ENCODE data around the gene USP36.
"Not testable (repeated sequence)": the region's sequence is repeated elsewhere in the genome, so short reads cannot be mapped to it uniquely, and the experiment has no call there.

USP36 gene

DNA sequence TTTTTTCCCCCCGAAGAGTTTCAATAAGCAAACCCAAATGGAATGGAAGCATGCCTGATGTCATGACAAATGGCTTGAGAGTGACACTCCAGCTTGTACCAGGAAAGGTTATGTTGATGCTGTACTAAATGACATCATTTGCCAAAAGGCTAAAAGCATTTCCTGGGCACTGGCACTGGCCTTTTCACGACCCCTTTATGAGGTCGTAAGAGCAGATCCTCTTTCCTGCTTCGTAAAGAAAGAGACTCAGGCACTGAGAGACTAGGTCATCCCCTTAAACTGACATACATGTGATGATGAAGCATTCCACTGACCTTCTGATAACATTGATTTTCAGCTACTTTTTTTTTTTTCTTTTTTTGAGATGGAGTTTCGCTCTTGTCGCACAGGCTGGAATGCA is 31.9 kb upstream of the USP36 start:
- TF ChIP-seq, protein P1, sequence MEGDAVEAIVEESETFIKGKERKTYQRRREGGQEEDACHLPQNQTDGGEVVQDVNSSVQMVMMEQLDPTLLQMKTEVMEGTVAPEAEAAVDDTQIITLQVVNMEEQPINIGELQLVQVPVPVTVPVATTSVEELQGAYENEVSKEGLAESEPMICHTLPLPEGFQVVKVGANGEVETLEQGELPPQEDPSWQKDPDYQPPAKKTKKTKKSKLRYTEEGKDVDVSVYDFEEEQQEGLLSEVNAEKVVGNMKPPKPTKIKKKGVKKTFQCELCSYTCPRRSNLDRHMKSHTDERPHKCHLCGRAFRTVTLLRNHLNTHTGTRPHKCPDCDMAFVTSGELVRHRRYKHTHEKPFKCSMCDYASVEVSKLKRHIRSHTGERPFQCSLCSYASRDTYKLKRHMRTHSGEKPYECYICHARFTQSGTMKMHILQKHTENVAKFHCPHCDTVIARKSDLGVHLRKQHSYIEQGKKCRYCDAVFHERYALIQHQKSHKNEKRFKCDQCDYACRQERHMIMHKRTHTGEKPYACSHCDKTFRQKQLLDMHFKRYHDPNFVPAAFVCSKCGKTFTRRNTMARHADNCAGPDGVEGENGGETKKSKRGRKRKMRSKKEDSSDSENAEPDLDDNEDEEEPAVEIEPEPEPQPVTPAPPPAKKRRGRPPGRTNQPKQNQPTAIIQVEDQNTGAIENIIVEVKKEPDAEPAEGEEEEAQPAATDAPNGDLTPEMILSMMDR (IDR thresholded peaks at IDR 0.05; ENCODE audit: low read depth, low read length): no peak
- in situ Hi-C loops (cut with HindIII; ENCODE audit: low sequenced_read_pairs): no loop called here
- no peak for DNase-seq (ENCODE audit: low read depth, low spot score)

DNA sequence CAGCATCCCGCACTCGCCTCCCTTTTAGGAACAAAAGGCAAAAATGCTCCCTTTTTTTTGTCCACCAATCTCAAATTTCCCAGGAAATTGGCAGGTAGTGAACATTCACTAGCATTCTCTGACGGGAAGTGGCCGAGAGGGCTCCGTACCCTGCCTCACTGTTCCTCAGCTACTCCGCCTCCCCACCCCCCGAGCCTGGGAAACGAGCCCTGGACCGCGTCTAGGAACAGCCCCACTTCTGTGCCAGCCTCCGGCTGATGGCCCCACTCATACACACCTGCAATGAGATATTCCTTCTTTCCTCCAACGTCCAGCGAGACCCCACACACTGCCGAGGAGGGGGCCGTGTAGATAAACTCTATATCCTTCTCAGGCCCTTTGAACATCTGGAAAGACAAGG is 30.0 kb upstream of the USP36 start:
- TF ChIP-seq, protein P1 (IDR thresholded peaks at IDR 0.05; ENCODE audit: low read depth, low read length): no peak
- no peak for DNase-seq (ENCODE audit: low read depth, low spot score)
- in situ Hi-C loops (cut with HindIII; ENCODE audit: low sequenced_read_pairs): no loop called here
- no peak overlapping the region for H3K4me3 ChIP-seq (ENCODE audit: low read depth, low read length)

More for the DNA sequence above, 31.9 kb upstream of the USP36 start:
- H3K4me3 ChIP-seq (ENCODE audit: low read depth, low read length): no peak overlapping the region

DNA sequence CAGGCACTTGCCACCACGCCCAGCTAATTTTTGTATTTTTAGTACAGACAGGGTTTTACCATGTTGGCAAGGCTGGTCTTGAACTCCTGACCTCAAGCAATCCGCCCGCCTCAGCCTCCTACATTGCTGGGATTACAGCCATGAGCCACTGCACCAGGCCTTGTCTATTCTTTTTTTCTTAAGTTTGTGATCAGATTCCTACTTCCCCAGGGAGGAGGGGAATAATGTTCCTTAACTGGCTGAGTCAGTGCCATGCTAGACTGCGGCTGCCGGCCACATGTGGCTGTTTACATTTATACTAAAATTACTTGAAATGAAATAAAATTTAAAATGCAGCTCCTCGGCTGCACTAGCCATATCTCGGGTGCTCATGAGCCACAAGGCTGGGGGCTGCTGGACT is 27.8 kb upstream of the USP36 start:
- in situ Hi-C loops (cut with HindIII; ENCODE audit: low sequenced_read_pairs): no loop called here
- peak; percentile 82 for DNase-seq (ENCODE audit: low read depth, low spot score)
- TF ChIP-seq, protein P1 (IDR thresholded peaks at IDR 0.05; ENCODE audit: low read depth, low read length): no peak

DNA sequence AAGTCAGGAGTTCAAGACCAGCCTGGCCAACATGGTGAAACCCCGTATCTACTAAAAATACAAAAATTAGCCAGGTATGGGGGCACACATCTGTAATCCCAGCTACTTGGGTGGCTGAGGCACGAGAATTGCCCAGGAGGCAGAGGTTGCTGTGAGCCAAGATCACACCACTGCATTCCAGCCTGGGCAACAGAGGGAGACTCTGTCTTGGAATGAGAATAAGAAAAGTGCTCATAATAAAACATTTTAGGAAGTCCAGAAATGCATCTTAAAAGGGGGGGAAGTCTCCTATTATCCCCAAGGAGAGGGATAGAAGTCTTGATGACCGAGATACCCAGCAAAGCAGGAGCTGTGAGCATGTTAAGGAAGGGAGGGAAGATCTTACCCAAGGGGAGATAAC is 26.4 kb upstream of the USP36 start:
- DNase-seq (ENCODE audit: low read depth, low spot score); H3K4me3 ChIP-seq (ENCODE audit: low read depth, low read length); in situ Hi-C loops (cut with HindIII; ENCODE audit: low sequenced_read_pairs): not testable (repeated sequence)

More for the DNA sequence above, 27.8 kb upstream of the USP36 start:
- no peak overlapping the region for H3K4me3 ChIP-seq (ENCODE audit: low read depth, low read length)

DNA sequence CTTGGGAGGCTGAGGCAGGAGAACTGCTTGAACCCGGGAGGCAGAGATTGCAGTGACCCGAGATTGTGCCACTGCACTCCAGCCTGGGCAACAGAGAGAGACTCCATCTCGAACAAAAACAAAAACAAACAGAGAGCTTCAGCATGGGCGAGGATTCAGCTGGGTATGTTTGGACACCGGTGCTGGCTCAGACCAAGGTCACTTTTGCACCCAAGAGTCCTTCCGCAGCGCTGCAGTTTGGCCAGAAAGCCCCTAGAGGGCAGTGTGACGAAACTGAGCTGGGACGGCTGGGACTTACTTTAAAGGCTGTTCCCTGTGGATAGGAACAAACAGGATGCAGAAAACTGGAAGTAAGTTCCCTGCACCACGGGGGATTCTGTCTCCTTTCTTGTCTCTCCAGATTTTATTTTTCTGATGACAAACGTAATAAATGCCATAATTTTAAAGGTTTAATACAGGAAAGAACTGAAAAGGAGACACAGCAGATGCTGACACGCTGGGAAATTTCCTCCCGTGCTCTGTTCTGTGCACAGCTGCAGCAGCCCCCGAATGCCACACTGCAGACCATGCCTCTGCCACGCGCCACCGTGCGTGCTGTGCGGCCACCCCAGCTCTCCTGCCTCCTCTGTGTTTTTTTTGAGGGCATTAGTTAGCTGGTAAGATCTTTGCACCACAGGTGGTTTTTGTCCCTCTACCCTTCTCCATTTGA is 25.2 kb upstream of the USP36 start:
- in situ Hi-C loops (cut with HindIII; ENCODE audit: low sequenced_read_pairs): no loop called here
- DNase-seq (ENCODE audit: low read depth, low spot score): peak; percentile 83

DNA sequence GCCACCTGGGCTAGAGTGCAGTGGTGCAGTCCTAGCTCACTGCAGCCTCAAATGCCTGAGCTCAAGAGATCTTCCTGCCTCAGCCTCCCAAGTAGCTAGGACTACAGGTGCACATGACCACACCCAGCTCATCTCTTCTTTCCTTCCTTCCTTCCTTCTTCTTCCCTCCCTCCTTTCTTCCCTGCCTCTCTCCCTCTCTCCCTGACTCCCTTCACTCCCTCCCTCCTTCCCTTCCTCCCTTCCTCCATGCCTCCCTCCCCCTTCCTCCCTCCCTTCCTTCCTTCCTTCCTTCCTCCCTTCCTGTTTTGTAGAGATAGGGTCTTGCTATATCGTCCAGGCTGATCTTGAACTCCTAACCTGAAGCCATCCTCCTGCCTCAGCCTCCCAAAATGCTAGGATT is 23.5 kb upstream of the USP36 start:
- no peak overlapping the region for H3K4me3 ChIP-seq (ENCODE audit: low read depth, low read length)
- in situ Hi-C loops (cut with HindIII; ENCODE audit: low sequenced_read_pairs): no loop called here
- DNase-seq (ENCODE audit: low read depth, low spot score): no peak
- TF ChIP-seq, protein P1 (IDR thresholded peaks at IDR 0.05; ENCODE audit: low read depth, low read length): no peak

More for the DNA sequence above, 25.2 kb upstream of the USP36 start:
- no peak overlapping the region for H3K4me3 ChIP-seq (ENCODE audit: low read depth, low read length)
- TF ChIP-seq, protein P1 (IDR thresholded peaks at IDR 0.05; ENCODE audit: low read depth, low read length): peak; percentile 95

DNA sequence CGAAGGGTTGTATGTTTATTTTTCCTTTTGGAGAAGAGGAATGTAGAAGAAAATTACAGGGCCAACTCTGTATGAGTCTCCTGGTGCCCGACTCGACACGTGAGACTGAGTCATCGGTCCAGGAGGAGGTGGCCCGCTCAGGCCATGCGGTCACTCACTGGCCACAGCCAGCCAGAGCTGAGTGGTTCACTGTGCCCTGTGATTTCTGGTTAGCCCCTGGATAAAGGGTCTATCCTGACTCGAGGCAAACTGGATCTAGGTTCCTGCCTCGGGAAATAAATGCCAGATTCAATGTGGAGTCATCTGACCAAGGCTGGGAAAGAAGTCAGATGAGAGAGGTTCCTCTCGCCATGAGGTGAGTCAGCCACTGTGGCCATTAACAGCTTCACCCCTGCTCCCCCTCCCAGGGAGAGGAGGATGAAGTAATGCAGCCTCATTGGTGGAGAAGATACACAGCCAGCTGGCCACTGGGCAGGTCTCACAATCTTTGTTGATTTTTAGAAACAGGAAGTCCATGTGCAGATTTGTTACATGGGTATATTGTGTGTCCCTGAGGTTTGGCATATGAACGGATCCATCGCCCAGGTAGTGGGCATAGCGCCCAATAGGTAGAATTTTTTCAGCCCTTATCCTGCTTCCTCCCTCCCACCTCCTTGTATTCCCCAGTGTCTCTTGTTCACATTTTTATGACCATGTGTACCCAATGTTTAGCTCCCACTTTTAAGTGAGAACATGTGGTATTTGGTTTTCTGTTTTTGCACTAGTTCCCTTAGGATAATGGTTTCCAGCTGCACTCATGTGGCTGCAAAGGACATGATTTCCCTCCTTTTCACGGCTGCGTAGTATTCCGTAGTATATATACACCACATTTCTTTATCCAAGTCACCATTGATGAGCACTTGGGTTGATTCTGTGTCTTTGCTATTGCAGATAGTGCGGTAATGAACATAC is 21.7 kb upstream of the USP36 start:
- in situ Hi-C loops (cut with HindIII; ENCODE audit: low sequenced_read_pairs): no loop called here
- DNase-seq (ENCODE audit: low read depth, low spot score): peak; percentile 99
- H3K4me3 ChIP-seq (ENCODE audit: low read depth, low read length): no peak overlapping the region
- TF ChIP-seq, protein P1 (IDR thresholded peaks at IDR 0.05; ENCODE audit: low read depth, low read length): no peak
